ENCODE results near the gene KCNMB1. TPM values are rescaled to one million over a fixed set of nuclear protein-coding genes. Genes with fewer than 3 reads are reported as not detected.

KCNMB1 gene
- polyA plus RNA-seq, 1 donor = 1.1 TPM

DNA sequence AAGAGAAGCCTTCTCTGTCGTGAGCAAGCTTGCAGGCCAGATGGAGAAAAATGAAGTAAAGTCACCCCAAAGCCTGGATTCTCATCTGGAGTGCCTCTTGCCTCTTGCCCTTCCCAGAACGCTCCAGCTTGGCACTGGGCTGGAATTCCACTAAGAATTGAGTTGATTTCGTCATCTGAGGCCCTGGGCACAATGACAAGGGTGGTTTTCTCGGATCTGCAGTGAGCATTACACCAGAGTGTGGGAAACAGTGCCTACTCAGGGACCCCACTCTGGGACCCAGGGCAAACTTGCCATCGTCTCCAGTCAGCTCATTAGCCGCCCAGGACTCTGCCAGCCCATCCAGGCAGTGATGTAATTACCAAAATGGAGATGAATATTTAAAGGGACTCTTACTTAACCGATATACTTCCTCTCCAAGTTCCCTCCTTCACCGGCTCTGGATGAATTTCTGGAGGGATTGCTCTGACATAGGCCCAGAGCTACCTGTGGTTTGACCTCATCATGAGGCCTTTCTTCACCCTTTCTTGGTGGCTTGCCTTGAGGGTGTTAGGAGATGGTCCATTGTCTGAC lies 46.9 kb downstream of the KCNMB1 start:
- no peak for DNase-seq

- DNase-seq = no peak
Measured at GRCh38 chr5:170341545-170341944, 47.6 kb downstream of the KCNMB1 start.

GRCh38 chr5:170339780-170340167 lies 49.4 kb downstream of the KCNMB1 start:
- DNase-seq = no peak

DNA sequence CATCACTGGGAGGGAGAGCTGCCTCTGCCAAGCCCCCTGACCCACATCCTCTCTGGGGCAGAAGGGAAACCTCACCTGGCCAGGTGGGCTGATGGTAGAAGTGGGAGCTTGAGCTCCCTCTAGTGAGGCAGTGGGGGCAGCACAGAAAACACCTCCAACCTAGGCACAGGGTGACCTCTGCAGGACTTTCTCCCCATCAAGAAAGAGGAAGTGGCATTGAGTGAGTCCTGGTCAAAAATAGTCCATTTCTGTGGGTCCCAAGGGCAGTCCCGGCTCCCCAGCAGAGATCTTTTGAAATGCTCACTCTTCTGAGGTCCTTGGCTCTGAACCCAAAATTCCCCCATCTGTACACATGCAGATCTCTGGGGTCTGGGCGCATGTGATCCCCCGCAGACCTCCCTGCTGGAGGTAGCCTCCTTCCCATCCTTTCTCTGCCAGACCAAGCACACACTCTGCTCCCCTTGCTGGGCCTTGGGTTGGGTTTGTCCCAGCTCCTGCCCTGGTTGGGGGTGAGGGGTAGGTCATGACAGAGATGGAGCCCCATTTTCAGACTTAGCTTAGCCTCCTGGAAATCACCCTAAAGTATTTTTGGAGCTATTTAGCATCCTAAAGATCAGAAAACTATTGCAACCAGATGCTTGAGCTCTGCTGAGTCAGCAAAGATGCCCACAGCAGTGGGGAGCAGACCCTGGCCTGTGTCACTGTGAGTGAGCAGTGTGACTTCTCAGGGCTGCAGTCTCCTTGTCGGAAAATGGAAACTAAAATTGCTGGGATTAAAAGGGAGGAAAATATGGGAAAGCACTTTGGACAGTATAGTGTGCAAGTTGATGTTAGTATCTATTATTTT lies 50.0 kb downstream of the KCNMB1 start:
- DNase-seq = no peak

DNA sequence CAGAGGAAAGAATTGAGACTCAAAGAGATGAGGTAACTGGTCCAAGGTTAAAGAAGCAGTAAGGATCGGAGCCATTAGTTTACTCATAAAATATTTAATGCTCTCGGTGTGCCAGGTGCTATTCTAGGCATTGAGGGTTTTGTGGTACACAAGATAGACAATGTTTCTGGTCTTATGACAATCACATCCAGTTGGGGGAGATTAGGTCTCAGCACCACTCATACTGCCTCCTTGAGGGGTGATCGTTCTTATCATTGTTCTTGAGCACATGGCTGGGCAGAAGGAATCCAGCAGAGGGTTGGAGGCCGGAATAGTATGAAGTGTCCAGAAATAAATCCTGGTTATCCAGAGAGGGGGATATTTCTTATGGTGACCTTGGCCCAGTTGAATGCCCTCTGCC lies 50.9 kb downstream of the KCNMB1 start:
- DNase-seq = no peak

DNA sequence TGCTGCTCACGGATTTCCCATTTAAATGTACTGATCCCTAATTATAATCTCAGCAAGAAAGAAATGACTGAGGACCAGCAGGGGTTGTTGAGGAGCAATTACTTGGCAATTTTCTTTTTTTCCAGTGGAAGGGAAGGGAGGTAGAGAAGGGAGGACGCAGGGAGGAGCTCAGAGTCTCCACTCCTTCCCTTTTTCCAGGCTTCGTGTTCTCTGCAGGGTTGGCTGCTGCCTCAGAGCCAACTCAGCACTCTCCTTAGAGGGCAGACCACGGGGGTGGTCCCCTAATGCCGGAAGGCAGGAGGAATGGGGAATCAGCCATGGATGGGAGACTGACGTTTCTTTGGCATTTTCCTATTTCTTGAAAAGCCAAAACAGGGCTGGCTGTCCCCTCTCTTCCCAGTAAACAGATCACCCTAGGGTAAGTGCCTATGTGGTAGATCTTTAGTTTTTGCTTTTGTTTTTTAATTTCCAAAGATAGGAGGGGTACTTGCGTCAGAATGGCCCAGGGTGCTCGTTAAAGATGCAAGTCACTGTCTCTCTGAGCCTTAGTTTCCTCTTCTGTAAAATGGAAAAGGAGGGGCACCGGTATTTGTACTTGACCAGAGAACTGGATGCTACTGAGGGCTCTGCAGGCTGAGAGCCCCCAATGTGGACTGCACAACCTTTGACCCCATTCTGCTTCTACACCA lies 52.0 kb downstream of the KCNMB1 start:
- no peak for DNase-seq

DNA sequence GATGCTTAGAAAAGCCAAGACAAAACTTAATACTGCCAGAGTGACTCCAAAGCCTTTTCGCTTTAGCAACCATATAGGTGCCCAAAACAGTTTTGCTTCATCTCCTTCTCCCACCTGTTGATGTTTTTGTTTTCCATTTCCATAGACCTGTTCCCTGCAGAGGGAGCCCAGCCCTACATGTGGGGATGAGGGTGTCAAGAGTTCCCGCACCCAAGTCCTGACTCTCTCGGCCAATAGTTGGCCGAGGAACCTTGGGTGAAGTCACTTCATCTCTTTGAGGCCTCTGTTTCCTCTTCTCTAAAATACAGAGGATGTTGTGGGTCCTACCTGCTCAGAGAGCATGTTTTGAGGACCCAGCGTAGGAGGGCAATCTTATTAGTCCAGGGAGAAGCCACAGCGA lies 53.1 kb downstream of the KCNMB1 start:
- DNase-seq = no peak

GRCh38 chr5:170334626-170335025 lies 54.5 kb downstream of the KCNMB1 start:
- DNase-seq = no peak

- DNase-seq = no peak
Measured at GRCh38 chr5:170333161-170333910, 55.8 kb downstream of the KCNMB1 start.

GRCh38 chr5:170332058-170332457 lies 57.1 kb downstream of the KCNMB1 start:
- no peak for DNase-seq

DNA sequence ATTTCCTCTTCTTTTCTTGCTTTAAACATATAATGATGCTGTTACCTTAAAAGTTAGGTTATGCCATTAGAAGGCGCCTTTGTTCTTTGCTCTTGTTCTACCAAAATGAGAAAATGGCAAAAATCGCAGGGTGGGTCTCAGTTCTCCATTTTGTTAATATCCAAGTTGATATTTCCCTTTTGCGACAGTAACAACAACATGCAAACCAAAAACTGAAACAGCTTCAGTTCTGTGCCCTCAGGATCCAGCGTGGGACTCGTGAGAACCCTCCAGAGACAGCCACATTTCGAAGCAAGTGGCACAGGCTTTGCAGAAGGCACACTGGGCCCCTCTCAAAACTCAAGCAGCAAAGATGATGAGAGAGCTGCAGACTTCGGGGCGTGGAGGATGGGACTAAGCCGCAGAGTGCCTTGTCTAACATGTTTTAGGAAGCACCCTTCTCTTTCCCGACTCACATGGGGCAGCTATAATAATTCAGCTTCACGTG lies 58.6 kb downstream of the KCNMB1 start:
- no peak for DNase-seq

DNA sequence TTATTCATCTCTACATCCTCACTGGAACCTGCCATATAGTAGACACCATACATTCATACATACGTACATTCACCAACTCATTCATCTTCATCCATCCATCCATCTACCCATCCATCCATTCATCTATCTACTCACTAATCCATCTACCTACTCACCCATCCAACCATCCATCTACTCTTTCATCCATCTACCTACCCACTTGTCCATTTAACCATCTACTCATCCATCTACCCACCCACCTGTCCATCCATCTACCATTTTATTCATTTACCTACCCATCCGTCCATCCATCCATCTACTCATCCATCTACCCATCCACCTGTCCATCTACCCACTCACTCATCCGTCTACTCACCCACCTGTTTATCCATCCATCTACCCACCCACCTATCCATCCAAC lies 59.6 kb downstream of the KCNMB1 start:
- no peak for DNase-seq

DNA sequence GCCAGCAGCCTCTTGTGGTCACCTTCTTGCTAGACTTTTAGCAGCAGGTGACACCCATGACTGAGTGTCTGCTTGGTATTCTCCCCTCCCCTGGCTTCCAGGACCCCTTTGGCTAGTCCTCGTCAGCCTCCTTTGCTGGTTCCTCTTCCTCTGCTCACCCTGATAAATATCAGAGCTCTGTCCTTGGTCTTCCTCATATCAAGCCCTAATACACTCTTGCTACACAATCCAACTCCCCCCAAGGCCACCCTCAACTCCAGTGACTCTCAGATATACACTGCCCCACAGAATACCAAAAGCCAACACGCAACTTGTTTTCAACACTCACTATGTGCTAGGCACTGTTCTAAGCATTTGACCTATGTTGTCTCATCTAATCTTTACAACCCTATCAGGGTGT lies 61.3 kb downstream of the KCNMB1 start:
- DNase-seq = no peak

GRCh38 chr5:170327168-170327567 lies 62.0 kb downstream of the KCNMB1 start:
- DNase-seq = no peak

Other genes starting within 250 kb of the KCNMB1 start
- gene C5orf58, start 156.4 kb downstream of the KCNMB1 start, polyA plus RNA-seq (ENCODE audit: insufficient read length) = 0.25 TPM
- gene LCP2, start 91.6 kb downstream of the KCNMB1 start, polyA plus RNA-seq (ENCODE audit: insufficient read length) = 3.9 TPM
- gene KCNIP1, start 114.7 kb upstream of the KCNMB1 start, polyA plus RNA-seq (ENCODE audit: insufficient read length) = 10.8 TPM

All from left kidney (tissue), 2 donors.